H1 (cell line): ENCODE measurements around the gene LRTM2. TPM values are rescaled to one million over a fixed set of nuclear protein-coding genes. Genes with fewer than 3 reads are reported as not detected.

Experiments used
- CEBPB ChIP-seq: IDR thresholded peaks from 2 replicates; pipeline ENCODE4 v1.6.1; 2012; ENCODE audit warnings: low read depth, low read length
- GABPA ChIP-seq: IDR thresholded peaks from 2 replicates; pipeline ENCODE4 v1.6.1; 2011; ENCODE audit warnings: mild to moderate bottlenecking, low read length, moderate library complexity, borderline replicate concordance; ENCODE audit not compliant: insufficient read depth
- polyA plus RNA-seq, 7 experiments: library from polyadenylated mRNA; depleted of rRNA in 3 of 7; stranded (reverse) in 5 of 7; unstranded in 2 of 7; fragments of >200 nt in 5 of 7; fragments of 200-250 nt in 2 of 7; gene quantifications; 1 replicate in 5 of 7; 2 replicates in 1 of 7; 4 replicates in 1 of 7; pipeline versions ENCODE4 v1.2.1 to v1.2.3, GENCODE V29; 2011 to 2013; ENCODE audit warnings: missing spikeins in 2 of 7, mixed read lengths in 2 of 7
- total RNA-seq: library from RNA; stranded (reverse); fragmentation: NEBNext Ultra II Directional; extraction: Animal tissue kit (Norgen Biotek cat#: 25700); gene quantifications from 2 replicates; pipeline ENCODE4 v1.2.1, GENCODE V29; 2021
- TF ChIP-seq, protein P1 (sequence below): IDR thresholded peaks from 2 replicates; pipeline ENCODE4 v1.6.1; 2011; ENCODE audit warnings: low read length, improper control_type of control experiment
- TF ChIP-seq, protein P2 (sequence below): IDR thresholded peaks from 2 replicates; pipeline ENCODE4 v1.6.1; 2011; ENCODE audit warnings: low read depth, mild to moderate bottlenecking, low read length; ENCODE audit not compliant: insufficient read depth

LRTM2 gene
- total and polyA plus RNA-seq, 2 of the 8 experiments (the other 6 are each of a cell fraction or from before 2014, with no cell fraction given) = 0.06 TPM; not detected in 1

DNA sequence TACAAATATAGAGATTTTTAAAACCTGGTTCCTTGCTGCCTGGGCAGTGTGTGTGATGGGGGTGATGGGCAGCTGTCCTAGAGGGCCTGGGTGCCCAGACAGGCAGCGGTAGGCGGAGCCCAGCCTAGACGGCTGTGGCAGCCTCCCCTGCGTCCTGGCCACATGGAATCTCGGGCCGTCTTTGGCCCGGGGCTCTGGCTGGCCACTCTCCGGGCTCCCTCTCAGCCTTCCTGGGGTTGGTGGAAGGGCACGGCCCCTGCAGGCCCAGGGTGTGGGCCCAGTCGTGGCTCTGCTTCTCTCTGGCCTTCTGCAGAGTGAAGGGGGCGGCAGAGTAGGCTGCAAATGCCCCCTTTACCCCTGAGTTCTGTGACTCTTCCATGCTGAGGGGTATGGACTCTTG is 2.3 kb downstream of the LRTM2 start (continued):
- TF ChIP-seq, protein P1, sequence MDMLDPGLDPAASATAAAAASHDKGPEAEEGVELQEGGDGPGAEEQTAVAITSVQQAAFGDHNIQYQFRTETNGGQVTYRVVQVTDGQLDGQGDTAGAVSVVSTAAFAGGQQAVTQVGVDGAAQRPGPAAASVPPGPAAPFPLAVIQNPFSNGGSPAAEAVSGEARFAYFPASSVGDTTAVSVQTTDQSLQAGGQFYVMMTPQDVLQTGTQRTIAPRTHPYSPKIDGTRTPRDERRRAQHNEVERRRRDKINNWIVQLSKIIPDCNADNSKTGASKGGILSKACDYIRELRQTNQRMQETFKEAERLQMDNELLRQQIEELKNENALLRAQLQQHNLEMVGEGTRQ = no peak
- TF ChIP-seq, protein P2, sequence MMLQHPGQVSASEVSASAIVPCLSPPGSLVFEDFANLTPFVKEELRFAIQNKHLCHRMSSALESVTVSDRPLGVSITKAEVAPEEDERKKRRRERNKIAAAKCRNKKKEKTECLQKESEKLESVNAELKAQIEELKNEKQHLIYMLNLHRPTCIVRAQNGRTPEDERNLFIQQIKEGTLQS = no peak
- TF ChIP-seq CEBPB (no peak), GABPA (no peak)
